HG03354 (cell line): Measurements from ENCODE around the gene BRINP2.

Source experiments
- ATAC-seq: cut with Tn5 transposase; IDR thresholded peaks from one replicate; pipeline ENCODE4 v1.9.1; 2021; ENCODE audit warnings: mild to moderate bottlenecking; ENCODE audit not compliant: unreplicated experiment, poor library complexity, severe bottlenecking

The BRINP2 gene

GRCh38 chr1:177170756-177171535 lies at the start of gene BRINP2:
Gene BRINP2 (plus strand): TSS chr1:177170958. CDS start chr1:177229877, 58,919 bp downstream.
- peak; percentile 87 for ATAC-seq

- ATAC-seq: no peak
These were observed 48.1 kb upstream of the BRINP2 start for GRCh38 chr1:177122461-177123251.

GRCh38 chr1:177124577-177125278 lies 46.0 kb upstream of the BRINP2 start:
- no peak for ATAC-seq

- ATAC-seq: no peak
These were observed 44.5 kb upstream of the BRINP2 start for GRCh38 chr1:177126267-177126666.

- no peak for ATAC-seq
These were observed 42.0 kb upstream of the BRINP2 start for GRCh38 chr1:177128665-177129281.

- no peak for ATAC-seq
These were observed 40.3 kb upstream of the BRINP2 start for GRCh38 chr1:177130451-177130945.

GRCh38 chr1:177131723-177132122 lies 39.0 kb upstream of the BRINP2 start:
- no peak for ATAC-seq

GRCh38 chr1:177132141-177132540 lies 38.6 kb upstream of the BRINP2 start:
- ATAC-seq: no peak

- ATAC-seq: no peak
These were observed 36.7 kb upstream of the BRINP2 start for GRCh38 chr1:177133977-177134538.

- ATAC-seq: no peak
These were observed 35.5 kb upstream of the BRINP2 start for GRCh38 chr1:177135250-177135649.

- no peak for ATAC-seq
These were observed 32.9 kb upstream of the BRINP2 start for GRCh38 chr1:177137814-177138213.

- no peak for ATAC-seq
These were observed 32.4 kb upstream of the BRINP2 start for GRCh38 chr1:177138347-177138746.

GRCh38 chr1:177142010-177142409 lies 28.7 kb upstream of the BRINP2 start:
- ATAC-seq: no peak

GRCh38 chr1:177142791-177143271 lies 27.9 kb upstream of the BRINP2 start:
- no peak for ATAC-seq

- ATAC-seq: no peak
These were observed 25.4 kb upstream of the BRINP2 start for GRCh38 chr1:177145106-177146070.

GRCh38 chr1:177146499-177146898 lies 24.3 kb upstream of the BRINP2 start:
- ATAC-seq: no peak

- ATAC-seq: no peak
These were observed 8.5 kb upstream of the BRINP2 start for GRCh38 chr1:177162243-177162642.

- ATAC-seq: no peak
These were observed 6.8 kb upstream of the BRINP2 start for GRCh38 chr1:177163844-177164379.
